RWPE1 (cell line): ENCODE results near the gene SDCCAG8.

ENCODE experiments used
- CTCF ChIA-PET: fragments of 350-600 bp; sonication (Branson Sonifier 250); formaldehyde crosslinking; extraction: SDS; loops from one replicate; lab custom pipeline; 2021; lab: Yijun Ruan, JAX
- POLR2A ChIA-PET: fragments of 400-600 bp; formaldehyde crosslinking; extraction: SDS; loops from one replicate; lab custom pipeline; 2020; ENCODE audit warnings: antibody characterized with exemption; ENCODE audit not compliant: low non-redundant PET; lab: Yijun Ruan, JAX
- DNase-seq: peaks from one replicate; pipeline ENCODE4 v3.0.0; 2012; ENCODE audit warnings: low spot score
- H3K27ac ChIP-seq: fragments of 450-650 bp; 2 replicates; pipeline ENCODE4 v1.5.1; 2017
- TF ChIP-seq, protein P1 (sequence below): fragments of 450-650 bp; conservative IDR thresholded peaks from 2 replicates; pipeline ENCODE4 v1.5.1; 2017; ENCODE audit warnings: low read depth, mild to moderate bottlenecking

The SDCCAG8 gene

GRCh38 chr1:243227622-243228021, 28.2 kb upstream of the SDCCAG8 start:
- no peak for DNase-seq
- TF ChIP-seq, protein P1, sequence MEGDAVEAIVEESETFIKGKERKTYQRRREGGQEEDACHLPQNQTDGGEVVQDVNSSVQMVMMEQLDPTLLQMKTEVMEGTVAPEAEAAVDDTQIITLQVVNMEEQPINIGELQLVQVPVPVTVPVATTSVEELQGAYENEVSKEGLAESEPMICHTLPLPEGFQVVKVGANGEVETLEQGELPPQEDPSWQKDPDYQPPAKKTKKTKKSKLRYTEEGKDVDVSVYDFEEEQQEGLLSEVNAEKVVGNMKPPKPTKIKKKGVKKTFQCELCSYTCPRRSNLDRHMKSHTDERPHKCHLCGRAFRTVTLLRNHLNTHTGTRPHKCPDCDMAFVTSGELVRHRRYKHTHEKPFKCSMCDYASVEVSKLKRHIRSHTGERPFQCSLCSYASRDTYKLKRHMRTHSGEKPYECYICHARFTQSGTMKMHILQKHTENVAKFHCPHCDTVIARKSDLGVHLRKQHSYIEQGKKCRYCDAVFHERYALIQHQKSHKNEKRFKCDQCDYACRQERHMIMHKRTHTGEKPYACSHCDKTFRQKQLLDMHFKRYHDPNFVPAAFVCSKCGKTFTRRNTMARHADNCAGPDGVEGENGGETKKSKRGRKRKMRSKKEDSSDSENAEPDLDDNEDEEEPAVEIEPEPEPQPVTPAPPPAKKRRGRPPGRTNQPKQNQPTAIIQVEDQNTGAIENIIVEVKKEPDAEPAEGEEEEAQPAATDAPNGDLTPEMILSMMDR: no peak
- CTCF ChIA-PET: no interaction called here
- POLR2A ChIA-PET: no interaction called here
- no peak overlapping the region for H3K27ac ChIP-seq

DNA sequence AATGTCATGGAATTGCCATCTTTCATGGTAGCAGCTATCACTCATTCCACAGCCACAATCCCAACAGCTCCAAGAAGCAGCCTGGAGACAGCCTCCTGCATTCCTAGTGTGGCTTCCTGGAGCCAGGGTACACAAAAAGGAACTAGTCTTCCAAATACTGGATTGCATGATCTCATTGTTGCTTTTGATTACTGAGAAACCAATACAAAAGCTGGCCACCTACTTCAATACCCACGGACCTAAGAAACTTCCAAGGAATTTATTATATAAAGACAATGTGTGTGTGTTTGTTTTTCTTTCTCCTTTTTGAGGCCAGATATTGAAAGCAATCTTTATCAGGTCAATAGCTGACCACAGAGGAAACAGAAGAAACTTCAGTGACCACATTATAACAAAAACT, 26.3 kb upstream of the SDCCAG8 start:
- no peak for DNase-seq
- CTCF ChIA-PET: no interaction called here
- POLR2A ChIA-PET: no interaction called here
- no peak overlapping the region for H3K27ac ChIP-seq
- TF ChIP-seq, protein P1: no peak

DNA sequence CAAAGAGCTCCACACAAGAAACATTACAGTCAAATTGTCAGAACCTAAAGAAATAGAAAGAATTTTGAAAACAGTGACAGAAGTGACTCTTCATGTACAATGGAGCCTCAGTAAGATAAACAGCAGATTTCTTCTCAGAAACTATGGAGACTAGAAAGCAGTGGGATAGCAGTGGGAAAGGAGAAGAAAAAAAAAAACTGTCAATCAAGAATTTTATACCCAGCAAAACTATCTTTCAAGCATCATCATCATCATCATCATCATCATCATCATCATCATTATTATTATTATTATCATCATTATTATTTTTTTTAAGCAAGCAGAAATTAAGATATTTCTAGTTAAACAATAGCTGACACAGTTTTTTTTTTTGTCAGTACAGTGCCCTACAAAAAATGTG, 24.9 kb upstream of the SDCCAG8 start:
- CTCF ChIA-PET: no interaction called here
- peak; percentile 25 for DNase-seq
- POLR2A ChIA-PET: no interaction called here
- H3K27ac ChIP-seq: no peak overlapping the region
- TF ChIP-seq, protein P1: no peak

GRCh38 chr1:243233908-243234307, 21.9 kb upstream of the SDCCAG8 start:
- CTCF ChIA-PET: no interaction called here

GRCh38 chr1:243234978-243235647, 20.7 kb upstream of the SDCCAG8 start:
- CTCF ChIA-PET: interaction anchor here (0.6 kb wide), 1 partner anchor 19 kb away, joined by 3 read pairs; no protein-coding TSS in a partner anchor
- H3K27ac ChIP-seq: no peak overlapping the region
- no peak for DNase-seq
- TF ChIP-seq, protein P1: no peak
- POLR2A ChIA-PET: no interaction called here

More at GRCh38 chr1:243233908-243234307, 21.9 kb upstream of the SDCCAG8 start:
- TF ChIP-seq, protein P1: no peak
- no peak overlapping the region for H3K27ac ChIP-seq
- POLR2A ChIA-PET: no interaction called here
- DNase-seq: no peak

DNA sequence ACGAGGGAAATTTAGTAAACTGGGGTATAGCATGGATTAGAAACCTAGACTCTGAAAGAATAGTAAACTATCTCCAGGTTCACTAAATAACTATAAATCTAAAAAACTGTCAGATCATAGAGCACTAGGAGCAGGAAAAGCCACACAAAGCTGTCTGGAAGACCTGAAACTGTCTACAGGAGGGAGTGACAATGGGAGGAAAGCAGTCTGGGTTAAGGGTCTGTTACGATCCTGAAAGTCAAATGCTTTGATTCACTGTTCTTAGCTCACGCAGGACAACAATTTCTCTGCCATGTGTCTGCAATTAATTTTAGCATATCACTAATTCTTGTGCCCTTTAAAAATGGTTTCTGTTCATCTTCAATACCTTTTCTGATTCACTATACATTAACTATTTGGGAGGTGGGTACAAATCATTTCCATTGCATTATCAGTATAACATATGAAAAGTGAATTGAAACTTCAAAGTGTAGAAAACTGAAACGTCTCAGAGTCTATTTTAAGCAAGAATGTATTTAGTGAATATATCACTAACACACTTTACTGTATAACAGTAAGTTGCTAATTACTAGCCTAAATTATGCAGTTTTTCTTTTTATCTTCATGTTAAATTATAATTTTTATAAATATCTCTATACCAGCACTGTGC, 19.1 kb upstream of the SDCCAG8 start:
- no peak for DNase-seq
- no peak overlapping the region for H3K27ac ChIP-seq
- TF ChIP-seq, protein P1: no peak
- ChIA-PET CTCF (no interaction called here), POLR2A (no interaction called here)
